MV-4-11 (cell line): ENCODE measurements around the gene MAMSTR.
"Not testable (repeated sequence)": the region's sequence is repeated elsewhere in the genome, so short reads cannot be mapped to it uniquely, and the experiment has no call there.

Experiments used
- DNase-seq: peaks from one replicate; lab custom pipeline; 2025; lab: John Stamatoyannopoulos, UW

MAMSTR gene

DNA sequence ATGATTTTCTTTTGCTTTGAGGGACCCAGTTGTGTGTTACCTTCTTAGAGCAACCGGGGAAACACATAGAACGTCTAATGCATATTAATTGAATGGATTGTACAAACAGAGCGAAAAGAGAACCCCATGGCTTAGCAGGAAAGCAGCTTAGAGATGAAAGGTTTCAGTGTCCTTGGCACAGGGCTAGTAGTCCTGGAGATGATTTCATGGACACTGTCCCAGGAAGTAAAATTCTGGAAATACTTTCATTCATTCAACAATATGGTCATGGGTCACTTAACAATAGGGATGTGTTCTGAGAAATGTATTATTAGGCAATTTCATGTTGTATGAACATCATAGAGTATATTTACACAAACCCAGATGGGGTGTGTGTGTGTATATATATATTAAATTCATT lies 33.4 kb downstream of the MAMSTR start:
- DNase-seq, result no peak

DNA sequence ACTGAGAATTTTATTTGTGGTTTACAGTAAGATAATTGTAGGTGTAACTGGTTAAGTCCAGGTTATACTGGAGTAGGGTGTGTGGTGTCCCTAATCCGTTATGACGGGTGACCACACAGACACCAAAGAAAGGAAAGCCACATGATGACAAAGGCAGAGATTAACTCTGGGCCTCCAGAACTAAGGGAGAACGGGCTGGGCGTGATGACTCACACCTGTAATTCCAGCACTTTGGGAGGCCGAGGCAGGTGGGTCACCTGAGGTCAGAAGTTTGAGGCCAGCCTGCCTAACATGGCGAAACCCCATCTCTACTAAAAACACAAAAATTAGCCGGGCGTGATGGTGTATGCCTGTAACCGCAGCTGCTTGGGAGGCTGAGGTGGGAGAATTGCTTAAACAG lies 33.9 kb downstream of the MAMSTR start:
- DNase-seq, result peak; percentile 33

DNA sequence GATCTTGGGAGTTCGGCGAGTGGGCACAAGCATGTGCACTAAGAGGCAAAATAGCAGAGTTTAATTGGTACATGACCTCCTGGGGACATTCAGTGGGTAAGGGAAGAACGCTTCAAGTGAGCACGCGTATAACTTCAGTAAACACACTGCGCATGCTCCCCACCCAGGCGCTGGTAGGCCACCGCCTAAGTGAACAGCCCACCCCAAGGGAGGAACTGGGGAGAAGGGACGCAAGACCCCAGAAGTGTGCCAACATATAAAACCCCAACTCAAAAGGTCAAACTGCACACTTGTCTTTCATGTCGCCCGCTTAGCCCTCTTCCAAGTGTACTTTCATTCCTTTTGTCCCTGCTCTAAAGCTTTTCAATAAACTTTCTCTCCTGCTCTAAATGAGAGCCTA lies 36.2 kb downstream of the MAMSTR start:
- DNase-seq, result no peak

DNA sequence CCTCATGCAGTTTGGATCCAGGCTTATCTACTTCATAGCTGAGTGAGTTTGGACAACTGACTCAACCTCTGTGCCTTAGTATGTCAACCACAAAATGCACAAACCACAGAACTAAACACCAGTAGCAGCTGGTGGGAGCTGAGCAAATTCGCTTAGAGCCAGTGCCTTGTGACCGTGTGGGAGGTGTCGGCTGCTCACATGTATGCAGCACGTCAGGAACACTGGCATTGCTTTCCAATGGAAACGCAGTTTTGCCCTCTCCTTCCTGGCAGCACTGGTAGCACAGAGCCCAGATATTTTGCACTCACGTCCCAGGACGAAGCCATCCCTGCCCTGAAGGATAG lies 38.4 kb downstream of the MAMSTR start:
- peak; percentile 96 for DNase-seq

DNA sequence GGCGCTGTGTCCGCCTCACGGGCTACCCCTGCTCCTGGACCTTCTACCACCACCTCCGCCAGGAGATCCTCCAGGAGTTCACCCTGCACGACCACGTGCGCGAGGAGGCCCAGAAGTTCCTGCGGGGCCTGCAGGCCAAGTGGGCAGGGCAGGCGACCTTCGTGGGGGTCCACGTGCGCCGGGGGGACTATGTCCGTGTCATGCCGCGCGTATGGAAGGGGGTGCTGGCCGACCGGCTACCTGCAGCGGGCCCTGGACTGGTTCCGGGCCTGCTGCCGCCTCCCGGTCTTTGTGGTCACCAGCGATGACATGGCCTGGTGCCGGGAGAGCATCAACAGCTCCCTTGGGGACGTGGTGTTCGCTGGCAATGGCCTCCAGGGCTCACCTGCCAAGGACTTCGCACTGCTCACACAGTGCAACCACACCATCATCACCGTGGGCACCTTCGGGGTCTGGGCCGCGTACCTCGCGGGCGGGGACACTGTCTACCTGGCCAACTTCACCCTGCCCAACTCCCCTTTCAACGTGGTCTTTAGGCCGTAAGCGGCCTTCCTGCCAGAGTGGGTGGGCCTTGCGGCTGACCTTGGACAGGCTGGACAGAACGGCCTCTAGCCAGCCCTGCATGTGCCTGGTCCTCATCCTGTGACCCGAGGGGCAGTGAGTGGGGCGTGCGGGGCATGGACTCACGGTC lies 38.9 kb downstream of the MAMSTR start:
- DNase-seq, result no peak

DNA sequence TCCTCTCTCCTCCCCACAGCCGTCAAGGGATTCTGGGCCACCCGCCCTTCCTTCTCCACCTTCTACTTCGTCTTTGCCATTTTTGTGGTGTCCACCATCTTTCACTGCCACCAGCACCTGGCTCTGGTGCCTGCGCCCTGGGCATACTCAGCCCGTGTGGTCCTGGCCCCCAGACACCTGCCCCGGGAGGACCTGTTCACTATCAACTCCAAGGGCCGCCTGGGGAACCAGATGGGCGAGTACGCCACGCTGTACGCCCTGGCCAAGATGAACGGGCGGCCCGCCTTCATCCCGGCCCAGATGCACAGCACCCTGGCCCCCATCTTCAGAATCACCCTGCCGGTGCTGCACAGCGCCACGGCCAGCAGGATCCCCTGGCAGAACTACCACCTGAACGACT lies 39.5 kb downstream of the MAMSTR start:
- DNase-seq, result not testable (repeated sequence)

DNA sequence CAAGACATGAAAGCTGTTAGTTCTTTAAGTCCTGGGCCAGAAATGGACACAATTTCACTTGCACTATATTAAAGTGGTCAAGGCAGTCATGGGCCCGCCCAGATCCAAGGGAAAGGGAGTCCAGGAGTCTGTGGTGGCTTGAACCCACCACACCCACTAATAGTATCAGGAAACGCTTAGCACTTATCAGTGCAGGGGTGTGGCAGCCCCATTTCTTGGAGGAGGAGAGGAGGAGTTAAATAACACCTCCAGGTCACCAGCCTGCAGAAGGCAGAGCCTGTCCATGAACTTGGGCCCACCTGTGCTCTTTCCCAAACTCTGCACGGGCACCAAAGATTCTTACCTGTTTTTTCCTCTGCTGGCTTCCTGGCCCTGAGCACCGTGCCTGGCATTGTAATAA lies 41.3 kb downstream of the MAMSTR start:
- no peak for DNase-seq

DNA sequence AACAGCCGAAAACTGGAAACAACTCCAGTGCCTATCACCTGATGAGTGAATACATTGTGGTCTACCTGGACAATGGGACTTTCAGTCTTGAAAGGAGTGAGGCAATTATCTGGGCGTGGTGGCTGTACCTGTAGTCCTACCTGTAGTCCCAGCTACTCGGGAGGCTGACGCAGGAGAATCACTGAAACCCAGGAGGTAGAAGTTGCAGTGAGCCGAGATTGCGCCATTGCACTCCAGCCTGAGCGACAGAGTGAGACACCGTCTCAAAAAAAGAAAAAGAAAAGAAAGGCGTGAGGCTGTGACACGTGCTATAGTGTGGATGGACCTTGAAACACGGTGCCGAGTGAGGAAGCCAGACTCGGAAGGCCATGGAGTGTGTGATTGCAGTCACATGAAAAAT lies 42.6 kb downstream of the MAMSTR start:
- DNase-seq, result no peak

DNA sequence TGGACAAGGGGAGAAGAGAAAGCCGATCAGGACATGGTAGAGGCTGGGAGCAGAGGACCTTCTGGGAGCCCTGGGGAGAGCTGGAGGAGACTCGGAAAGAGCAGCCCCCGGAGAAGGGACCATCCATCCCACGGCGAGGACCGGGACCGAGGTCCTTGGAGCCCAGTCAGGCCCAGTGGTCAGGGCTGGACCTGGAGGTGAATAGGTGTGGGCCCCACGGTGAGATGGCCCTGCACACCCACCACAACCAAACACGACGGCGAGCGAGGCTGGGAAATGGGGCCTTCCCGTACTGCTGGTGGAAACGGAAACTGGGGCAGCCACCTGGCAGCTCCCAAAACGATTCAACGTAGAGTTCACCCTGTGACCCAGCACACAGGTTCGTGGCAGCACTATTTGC lies 43.0 kb downstream of the MAMSTR start:
- DNase-seq, result no peak

DNA sequence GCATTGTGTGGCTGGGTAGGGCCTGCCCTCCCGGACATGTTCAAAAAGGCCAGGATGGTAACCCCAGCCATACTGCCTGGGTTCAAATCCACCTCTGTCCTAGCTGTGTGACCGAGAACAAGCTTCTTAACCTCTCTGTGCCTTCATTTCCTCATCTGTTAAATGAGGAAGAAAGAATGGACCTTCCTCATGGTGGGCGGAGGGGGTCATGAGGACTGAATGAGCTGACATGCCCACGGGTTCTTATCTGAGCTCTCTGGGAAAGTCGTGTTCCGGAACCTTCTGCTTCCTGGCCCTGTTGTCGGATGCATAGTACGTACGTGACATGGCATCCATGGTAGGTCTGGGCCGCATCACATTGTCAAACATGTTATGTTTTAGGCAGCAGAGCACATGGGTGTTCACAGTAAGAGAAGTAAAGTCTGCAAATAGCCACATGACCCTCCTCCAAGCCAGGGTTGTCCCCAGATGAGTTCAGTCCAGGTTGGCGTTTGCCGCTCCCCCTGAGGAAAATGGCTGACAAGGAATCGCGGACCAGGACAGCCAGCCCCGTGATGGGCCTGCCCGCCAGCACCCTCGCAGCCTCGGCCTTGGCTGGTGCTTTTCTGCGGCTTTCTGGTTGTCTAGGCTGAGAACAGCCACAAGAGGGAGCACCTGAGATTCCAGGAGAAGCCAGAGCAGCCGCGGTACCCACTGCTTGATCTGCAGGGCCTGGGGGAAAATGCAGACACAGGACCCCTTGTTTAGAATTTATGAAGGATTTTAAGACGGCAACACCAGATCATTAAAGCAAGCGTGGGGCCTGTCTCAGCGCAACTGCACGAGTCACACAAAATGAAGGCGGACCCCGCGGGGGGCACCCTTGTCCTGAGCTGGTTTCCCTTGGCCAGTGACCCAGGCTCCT lies 44.4 kb downstream of the MAMSTR start:
- DNase-seq, result peak; percentile 80

DNA sequence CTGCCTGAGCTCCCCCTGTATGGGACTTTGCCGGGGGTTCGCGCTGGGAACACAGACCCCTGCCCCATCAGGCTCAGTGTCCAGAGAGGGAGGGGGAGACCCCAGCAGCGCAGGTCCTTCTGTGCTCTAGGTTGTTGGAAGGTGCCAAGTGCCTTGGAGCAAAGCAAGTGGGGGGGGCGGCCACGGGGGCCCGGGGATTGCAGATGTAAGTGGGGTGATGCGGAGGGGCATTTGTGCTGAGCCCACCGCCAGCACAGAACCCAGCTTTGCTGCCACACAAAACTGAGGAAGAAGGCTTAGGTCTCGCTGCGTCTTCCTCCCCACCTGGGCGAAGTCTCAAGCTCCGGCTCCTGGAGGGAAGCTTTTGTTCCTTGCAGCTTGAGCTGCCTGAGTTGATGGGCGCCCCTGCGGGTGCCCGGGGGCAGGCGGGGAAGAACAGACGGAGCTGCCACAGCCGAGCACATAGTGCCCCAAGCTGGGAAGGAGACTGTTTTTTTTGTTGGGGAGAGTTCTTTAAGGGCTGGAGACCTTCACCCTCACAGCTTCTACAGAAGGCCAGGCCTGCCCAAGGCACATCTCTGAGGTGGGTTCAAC lies 45.2 kb downstream of the MAMSTR start:
- no peak for DNase-seq

DNA sequence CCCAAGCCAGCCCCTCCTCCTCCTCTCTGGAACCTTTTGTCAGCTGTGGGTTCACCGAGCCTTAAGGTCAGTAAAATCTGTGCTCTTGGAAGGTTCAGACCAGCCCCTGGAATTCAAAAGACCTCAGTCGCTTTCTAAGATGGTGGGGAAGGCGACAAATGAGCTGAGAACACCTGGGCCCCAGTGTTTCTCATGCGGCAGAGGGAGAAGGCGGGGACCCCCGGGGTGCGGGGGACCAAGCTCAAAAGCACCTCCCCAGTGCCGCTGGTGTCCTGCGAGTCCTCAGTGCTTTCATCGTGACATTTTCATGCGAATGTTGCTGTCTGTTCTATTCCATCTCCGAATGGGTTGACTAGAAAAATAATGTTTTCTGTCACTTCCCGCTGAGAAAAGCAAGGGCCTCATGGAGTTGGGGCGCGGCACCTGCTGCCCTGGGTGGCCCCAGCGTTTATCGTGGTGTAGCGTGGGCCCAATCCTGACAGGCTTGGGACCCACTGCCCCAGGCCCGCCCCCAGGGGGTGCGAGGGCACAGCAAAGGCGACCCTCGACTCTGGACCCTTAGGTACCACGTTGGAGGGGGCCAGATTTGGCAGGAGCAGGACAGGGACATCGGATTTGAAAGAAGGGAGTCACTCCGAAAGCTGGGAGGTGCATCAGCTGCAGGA lies 46.0 kb downstream of the MAMSTR start:
- DNase-seq, result no peak

DNA sequence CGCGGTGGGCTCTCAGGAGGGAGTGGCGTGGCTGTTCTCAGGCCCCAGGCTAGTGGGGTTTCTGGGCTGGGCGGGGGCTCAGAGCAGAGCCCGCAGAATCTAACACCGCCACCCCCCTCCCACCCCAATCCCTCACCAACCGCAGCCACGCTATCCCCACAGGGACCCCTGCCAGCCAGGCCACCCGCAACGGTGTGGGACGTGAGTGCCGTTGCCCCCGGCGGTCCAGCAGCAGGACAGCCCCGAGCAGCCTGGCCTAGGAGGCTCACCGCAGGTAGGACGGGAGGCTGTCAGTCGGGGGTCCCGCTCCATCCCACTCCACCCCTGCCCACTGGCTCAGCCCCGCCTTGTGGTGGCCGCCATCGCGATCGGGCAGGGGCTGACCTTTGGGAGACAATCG lies 46.5 kb downstream of the MAMSTR start, which contains the start of gene NTN5:
Gene NTN5, minus strand, starts transcription at position 24 of the 400 bp plus-strand sequence. CDS start 2,031 bp downstream, outside the sequence.
- no peak for DNase-seq

DNA sequence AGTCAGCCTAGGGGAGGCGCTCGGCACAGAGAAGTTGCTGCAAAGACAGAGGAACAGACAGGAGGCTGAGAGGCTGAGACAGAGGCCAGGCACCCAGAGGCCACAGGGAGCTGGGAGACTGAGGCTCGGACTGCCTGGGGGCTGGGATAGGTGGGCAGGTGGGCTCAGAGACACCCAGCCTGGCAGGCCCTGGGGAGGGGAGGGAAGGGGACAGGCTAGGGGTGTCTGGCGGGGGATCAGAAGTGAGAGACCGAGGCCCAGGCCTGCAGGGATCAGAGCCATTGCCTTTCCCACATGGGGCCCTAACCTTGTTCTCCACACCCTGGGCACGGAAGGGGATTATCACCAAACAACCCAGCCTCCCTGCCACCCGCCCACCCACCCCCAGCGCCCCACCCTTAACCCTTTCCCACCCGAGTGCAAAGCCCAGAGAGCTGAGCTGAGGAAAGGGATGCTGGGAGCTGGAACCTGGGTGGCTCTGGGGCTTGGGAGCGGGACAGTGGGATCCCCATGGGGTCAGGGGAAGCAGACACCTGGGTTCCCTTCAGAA lies 48.0 kb downstream of the MAMSTR start:
- no peak for DNase-seq

DNA sequence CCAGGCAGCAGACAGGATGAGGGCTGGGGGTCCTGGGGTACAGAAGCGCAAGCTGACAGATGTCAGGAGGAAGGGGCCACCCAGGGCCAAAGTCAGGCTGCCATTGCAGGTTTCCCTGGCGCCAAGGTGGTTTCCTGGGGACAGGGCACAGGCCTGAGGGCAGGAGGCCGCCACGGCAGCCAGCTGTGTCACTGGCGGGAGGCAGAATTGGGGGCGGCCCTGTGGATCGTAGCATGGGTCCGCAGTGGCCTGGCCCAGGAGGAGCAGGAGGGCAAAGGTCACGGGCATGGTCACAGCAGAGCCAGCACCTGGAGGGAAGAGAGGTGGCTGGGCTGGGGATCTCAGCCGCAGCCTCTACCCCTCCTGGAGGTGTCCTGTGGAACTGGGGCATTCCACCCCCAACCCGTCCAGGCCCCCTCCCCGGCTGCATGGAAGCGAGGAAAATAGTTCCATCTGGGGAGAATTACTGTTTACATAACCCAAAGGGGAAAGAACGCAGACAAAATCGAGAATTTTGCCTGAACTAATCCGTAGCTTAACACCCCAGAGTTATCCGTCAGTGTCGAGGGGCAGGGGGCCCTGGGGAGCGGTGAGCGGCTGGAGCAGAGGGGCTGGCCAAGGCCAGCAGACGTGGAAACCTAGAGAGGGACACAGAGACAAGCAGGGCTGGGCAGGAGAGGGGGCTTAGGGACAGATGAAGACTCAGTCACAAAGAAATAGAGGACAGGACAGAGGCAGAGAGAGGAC lies 48.7 kb downstream of the MAMSTR start:
- DNase-seq, result no peak

DNA sequence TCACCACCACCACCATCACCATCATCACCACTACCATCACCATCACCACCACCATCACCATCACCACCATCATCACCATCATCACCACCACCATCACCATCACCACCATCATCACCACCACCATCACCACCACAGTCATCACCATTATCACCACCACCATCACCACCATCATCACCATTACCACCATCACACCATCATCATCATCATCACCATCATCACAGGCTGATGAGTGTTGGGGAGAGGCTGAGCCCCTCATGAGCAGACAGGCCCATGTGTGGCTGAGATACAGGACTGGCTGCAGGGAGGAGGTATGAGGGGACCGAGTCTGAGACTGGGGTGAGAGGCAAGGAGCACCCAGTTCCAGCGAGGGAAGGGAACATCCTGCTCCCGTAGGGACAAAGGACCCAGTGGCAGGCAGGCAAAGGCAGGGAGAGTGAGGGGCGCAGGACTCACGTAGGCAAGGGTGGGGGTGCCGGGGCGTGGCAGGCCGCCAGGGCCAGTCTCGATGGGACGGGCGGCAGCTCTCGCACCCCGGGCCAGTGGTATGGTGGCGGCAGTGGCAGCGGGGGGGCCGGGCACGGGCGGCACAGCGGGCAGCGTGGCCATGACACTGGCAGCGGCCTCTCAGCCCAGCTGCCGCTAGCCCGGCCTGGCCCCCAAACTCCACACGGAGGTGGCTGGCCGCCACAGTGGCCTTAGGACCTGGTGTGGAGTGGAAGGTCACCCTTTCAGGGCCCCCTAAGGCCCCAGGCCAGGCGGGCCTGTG lies 49.4 kb downstream of the MAMSTR start:
- DNase-seq, result no peak

DNA sequence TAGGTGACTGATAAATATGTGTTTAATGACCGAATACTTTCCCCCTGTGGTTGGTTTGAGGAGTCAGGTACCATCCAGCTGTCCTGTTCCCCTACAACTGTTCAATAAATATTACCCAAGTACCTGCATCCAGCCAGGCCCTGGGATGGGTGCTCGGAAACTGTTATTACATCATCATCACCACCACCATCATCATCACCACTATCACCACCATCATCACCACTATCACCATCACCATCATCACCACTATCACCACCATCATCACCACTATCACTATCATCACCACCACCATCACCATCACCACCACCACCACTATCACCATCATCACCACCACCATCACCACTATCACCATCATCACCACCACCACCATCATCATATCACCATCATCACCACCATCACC lies 50.8 kb downstream of the MAMSTR start:
- DNase-seq, result no peak

DNA sequence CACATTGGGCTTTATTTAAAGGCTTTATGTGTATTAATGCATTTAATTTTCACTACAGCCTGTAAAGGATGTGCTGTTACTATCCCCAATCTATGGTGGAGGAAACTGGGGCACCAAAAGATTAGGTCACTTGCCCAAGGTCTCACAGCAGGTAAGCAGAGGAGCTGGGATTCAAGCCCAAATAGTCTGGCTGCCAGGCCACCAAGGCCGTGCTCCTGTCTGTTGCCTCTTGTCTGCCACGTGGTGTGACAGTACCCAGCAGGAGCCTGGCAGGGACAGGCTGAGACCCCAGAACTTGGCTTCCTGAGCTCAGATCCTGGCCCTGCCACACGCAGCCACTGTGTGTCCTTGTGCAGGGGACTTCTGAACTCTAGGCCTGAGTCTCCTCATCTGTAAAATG lies 51.2 kb downstream of the MAMSTR start:
- no peak for DNase-seq

DNA sequence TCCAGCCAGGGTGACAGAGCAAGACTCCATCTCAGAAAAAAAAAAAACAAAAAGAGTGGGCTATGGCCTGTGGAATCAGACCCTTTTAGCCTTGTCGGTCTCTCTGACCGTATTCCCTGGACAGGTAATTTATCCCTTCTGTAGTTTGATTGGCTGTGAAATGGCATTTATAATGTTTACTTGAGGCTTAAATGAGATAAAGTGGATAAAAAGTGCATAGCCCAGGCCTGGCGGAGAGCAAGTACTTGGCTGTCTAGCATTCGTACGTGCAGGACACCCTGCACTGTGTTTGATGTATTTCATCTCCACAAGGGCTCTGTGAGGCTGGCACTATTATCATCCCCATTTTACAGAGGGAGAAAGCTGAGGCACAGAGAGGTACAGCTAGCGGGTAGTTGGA lies 53.7 kb downstream of the MAMSTR start:
- no peak for DNase-seq

DNA sequence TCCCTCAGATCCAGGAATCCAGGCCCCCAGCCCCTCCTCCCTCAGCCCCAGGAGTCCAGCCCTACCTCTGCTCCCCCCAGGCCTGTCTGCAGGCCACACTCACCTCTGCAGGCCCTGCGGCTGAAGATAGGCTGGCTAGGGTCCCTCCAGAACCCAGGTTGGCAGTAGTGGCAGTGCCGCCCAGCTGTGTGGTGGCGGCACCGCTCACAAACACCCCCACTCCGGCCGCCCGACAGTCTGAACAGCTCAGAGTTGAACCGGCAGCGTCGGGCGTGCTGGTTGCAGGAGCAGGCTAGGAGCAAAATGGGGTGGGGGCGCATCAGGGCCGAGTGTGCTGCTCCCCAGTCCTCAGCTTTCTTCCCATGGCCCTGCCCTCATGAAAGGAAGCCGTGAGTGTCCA lies 55.0 kb downstream of the MAMSTR start:
- DNase-seq, result no peak

DNA sequence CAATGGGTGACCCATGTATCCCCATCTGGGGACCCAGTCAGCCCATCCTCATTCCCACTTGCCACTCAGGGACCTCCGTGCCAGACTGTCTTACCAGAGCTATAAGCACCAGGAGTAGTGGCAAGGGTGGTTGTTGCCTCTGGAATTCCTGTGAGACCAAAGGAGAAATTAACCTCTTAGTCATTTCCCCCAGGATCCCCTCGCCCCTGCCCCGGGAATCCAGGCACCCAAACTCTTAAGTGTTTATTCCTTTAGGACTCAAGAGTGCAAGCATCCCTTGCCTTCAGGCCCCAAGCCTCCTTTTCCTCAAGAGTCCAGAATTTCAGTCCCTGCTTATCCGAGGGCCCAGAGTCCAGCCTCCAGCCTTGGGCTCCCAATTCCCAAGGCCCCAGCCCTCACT lies 55.9 kb downstream of the MAMSTR start:
- DNase-seq, result no peak
